Activated CD4-positive, alpha-beta T cell treated with anti-CD3 and anti-CD28 coated beads, Interleukin-2, amount 50 U/mL, for 16 hours (primary cell): Measurements from ENCODE around the gene DYRK3.

ENCODE experiments used
- DNase-seq: peaks from one replicate; pipeline ENCODE4 v3.0.0-alpha.2; 2020

DYRK3 gene

DNA sequence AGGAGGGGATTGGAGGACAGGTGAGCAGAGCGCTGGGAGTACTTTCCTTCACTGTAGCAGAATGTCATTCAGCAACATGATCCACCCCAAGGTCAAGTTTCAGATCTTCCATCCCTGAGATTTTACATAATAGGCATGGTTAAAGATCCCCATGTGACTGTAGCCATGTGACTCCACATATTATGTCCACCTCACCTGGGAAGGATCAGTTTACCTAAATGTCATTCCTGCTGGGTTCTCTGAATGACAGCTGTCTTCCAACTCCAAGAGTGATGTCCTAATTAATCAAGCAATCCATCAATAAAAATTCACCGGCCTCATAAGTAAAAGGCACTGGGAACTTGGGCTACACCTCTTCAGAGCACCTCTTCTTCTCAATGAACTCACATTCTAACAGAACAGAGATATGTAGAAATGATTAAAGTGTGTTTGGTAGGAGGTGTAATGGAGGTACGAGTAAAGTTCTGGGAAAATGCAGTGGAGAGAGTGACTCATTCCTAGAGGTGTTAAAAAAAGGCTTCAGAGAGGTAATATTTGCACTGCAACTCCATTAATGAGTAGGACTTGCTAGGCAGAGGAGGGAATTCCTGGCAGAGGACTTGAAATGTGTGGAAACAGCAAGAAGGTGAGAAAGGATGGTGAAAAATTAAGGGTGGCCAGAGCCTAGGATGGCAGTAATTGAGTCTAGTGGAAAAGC lies 27.2 kb downstream of the DYRK3 start:
- DNase-seq: peak; percentile 46

DNA sequence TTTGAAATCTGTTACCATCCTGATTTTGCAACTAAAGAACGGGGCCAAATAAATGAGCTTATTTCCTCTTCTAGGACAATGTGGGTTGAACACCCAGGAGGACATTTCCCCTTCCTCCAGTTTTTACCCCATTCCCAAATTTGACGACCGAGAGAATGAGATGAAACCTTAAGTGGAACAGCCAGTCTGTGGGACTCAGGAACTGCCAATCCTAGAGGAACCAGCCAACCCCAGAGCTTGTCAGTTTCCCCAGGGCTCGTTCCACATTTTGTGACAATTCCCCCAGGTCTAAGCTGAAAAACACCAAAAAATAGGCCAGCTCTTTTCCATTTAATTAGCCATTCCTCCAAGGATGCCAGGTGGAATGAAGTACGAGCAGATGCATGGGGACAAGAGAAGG lies 28.0 kb downstream of the DYRK3 start:
- no peak for DNase-seq

DNA sequence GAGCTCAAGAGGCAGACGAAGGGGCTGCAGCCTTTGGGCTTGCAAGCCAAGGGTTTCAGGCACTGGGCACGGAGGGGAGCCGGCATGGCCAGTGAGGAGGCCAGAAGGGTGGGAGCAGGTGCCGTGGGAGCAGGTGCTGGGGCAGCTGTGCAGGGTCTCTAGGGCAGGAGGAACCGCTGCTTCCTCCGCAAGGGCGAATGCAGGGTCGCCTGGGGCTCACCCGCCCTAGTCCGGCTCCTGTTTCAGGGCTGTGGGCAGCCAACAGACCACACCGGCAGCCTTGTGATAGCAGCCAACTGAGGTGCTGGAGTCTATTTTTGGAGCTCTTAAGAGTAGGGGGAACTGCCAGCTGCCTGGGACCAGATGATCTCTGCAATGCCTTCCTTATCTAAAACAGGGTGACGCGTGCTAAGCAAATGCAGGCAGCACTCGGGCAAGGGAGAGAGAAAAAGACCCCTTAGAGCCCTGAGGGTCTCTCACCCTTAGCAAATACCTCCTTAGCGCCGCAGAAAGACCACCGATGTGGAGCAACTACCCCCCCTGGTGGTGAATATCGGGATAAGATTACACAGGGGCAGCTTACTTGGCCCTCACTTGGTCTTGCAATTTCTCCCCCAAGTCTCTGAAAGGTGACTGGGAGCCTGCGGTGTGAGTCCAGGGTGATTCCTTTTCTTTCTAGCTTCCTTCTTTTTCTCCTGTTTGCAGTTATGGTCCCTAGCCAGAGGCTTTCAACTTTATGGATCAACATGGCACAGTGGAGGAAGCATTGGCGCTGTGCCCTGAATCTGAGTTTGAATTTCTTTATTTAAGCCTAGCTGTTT lies 28.7 kb downstream of the DYRK3 start:
- DNase-seq: peak; percentile 80

DNA sequence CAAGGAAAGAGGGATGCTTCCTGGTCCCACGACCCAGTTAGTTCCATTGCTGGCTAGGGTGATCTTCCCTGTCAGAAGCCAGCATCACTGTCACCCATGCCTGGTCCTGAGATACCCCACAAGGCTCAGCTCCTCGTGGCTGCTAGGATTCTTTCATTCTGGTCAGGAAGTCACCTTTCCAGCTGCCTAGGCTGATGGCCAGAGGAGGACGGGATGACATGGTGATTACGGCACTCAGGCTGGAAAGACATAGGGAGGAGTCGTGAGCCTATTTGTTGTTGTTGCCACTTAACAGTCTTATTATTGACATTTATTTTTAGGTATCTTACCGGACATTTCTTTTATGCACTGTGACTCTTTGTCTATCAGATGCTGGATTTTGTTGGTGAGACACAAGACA lies 29.4 kb downstream of the DYRK3 start:
- no peak for DNase-seq

DNA sequence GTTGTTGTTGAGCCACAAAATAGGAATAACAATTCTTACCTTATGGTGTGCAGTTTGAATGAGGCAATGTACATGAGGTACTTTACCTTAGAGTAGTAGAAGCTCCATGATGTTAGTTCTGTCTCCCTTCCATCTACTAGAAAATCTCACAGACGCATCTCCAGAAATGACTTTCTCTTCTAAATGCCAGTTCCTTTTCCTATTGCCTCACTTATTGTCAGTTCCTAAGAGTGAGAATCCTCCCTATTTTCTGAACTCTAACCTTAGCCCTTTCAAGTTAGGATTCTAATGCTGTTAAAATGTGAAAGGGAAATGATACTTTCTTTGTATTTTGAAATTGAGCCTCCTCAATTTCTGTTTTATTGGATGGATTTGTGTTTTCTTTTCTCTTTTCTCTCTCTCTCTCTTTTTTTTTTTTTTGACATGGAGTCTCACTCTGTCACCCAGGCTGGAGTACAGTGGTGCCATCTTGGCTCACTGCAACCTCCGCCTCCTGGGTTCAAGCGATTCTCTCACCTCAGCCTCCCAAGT lies 30.8 kb downstream of the DYRK3 start:
- no peak for DNase-seq

DNA sequence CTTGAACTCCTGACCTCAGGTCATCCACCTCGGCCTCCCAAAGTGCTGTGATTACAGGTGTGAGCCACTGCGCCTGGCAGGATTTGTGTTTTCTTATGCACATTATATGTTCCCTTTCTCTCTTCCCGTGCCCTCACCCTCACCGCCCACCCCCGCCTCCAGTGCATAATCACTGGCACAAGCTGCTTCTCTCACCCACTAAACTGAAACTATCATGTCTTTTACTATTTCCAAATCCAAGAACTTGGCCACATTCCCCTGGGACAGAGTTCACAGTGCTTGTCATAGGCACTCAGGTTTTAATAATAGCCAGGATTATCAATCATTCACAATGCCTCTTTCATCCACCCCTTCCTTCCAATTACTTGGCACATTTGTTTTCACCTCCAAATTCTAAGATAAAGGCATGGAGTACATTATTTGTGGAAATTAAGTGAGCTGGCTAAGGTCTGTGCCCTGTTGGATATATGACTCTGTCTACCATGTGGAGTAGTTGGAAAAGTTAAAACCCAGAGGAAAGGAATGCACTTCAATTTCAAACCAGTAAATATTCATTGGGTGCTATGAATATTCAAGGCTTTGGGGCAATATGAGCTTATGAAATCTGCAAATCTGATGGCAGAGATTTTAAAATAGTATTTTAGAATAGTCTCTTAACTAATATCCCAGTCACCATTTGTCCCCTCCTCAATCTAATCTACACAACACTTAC lies 31.8 kb downstream of the DYRK3 start:
- DNase-seq: no peak

DNA sequence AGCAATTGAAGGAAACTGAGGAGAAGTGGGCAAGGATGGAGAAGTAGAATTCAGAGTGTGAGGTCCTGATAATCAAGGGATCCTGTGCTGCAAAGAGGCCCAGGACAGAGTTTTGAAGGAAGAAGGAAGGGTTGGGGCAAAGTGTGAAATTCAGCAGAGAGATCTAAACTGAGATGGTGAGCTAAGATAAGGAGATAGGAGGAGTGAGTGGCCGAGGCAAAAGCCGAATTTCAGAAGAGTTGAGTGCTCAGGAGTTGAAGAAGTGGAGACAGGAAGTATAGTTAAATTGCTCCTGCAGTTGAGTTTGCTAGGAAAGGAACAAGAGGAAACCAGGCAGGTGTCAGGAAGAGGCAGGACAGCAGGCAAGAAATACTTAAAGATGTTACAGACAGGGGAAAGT lies 33.0 kb downstream of the DYRK3 start:
- DNase-seq: no peak

DNA sequence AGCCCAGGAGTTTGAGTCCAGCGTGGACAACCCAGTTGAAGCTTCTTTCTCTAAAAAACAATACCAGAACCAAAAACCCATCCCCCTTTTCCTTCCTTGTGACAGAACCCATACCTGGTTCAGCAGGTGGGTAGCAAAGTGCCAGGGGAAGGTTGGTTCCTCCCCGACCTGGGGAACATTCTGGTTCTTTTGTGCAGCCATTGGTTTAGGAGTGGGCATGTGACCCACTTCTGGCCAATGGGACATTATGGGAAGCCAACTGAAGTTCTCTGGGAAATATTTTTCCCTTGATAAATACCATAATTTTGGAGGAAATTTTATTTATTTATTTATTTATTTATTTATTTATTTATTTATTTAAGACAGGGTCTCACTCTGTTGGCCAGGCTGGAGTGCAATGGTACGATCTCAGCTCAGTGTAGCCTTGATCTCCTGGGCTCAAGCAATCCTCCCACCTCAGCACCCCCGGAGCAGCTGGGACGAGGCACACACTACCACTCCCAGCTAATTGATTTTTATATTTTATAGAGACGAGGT lies 33.6 kb downstream of the DYRK3 start:
- DNase-seq: no peak

DNA sequence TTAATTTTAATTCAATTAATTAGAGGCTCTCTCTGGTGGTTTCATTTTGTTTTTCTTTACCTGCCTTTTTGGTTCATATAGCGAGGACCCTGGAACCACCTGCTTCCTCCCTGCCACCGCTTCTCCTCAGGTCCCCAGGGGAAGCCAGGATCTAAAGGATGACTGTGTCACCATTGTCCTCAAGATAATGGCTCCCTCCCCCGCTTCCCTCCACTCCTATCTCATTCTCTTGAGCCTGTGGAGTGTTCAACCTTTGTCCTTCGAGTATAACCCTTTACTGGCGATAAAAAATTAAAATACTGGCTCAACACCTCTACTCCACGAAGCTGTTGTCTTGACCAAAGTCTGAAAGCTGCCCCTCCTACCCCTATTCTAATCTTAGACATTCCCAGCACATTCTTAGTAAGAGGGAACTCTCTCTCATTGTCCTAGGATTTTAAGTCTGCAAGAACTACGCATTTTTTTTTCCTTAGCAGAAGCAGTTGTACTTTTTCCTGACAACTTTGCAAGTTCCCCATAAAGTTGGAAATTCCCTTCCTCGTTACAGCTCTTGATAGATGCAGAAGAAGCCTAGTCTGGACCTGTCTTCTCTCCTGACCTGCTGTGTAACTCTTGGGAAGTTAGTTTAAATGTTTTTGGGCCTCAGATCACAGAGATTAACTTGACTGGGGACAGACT lies 36.8 kb downstream of the DYRK3 start:
- no peak for DNase-seq

DNA sequence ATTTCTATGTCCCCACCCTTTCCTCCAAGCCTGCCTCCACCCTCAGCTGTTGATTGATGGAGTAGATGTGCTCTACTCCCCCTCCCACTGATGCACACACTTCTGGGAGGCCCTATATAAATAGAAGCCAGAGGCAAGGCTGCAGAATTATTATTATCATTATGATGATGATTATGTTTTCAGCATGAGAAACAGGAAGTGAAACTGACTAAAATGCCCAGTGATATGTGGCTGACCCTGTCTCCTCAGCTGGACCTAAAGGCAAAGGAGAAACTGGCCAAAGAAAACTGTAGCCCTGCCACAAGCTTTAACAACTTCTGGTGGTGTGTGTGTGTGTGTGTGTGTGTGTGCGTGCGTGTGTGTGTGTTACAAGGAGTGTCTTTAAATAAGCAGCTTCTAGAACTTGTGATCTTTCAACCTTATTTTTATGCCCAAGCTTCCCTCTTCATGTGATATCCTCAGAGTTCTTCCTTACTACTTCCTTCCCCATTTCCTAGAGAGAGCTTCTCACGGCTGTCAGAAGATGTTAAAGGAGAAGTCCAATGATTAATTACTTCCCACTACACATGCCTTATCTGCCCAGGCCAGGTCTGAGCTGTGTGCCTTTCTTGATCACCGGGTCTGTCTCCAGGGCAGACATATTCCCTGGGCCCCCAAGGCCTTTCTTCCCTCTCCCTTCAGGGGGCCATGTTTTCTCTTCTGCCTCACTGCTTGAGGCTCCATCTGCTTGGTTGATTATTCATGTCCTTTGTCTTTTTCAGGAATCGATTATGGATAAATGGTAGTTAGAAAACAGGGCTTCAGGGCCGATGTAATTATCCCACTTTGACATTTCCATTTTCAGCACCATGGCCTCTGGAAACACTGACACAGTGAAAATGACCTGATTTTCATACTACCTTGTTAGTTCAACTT lies 37.8 kb downstream of the DYRK3 start:
- DNase-seq: no peak

DNA sequence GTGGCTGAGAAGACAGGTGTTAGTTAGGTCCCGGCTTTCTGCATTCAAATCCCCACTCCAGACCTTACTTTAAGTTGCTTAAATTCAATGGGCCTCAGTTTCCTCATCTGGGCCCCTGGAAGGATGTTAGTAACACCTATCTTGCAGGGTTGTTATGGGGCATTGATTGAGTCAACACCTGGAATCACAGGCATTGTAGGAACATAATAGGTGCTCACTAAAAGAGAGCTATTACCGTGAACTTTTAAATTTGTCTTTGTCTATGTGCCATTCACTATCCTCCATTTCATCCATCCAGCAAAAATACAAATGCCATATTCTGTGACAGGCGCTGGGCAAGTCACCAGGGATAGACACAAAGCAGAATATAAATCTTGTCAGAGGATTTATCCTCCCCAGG lies 38.9 kb downstream of the DYRK3 start:
- DNase-seq: no peak

DNA sequence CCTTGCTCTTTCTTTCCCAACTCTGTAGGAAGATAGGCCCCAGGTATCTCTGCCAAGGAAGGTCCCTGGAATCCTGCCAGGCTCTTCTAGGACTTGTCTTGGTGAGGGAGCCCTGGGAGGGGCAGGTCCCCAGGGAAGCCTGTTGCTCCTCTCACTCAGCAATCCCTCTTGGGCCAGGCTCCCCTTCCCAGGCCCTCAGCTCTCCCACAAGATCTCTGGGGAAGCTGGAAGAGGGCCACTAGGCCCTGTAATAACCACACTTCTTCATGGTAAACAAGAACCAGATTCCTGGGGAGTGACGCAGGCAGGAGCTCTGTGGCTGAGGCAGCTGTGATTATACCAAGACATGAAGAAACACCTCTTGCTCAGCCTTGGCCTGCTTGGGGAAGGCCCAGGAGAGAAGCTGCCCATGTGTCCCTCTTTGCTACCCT lies 39.4 kb downstream of the DYRK3 start:
- DNase-seq: no peak

DNA sequence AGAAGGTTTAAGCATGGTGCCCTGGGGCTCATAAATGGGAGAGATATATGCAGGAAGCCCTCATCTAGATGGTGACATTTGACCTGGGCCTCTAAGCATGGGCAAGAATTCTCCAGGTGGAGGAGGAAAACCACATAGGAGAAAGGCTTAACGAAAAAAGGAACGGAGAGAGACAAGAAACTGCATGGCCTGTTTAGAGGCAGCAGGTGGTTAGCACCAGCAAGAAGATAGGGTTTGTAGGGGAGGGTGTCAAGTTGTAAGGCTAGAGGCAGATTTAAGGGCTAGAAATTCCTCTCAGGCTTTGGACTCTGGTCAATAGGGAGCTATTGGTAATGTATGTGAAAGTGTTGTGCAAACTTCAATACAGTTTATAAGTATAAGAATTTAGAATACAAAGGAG lies 41.2 kb downstream of the DYRK3 start:
- DNase-seq: no peak

DNA sequence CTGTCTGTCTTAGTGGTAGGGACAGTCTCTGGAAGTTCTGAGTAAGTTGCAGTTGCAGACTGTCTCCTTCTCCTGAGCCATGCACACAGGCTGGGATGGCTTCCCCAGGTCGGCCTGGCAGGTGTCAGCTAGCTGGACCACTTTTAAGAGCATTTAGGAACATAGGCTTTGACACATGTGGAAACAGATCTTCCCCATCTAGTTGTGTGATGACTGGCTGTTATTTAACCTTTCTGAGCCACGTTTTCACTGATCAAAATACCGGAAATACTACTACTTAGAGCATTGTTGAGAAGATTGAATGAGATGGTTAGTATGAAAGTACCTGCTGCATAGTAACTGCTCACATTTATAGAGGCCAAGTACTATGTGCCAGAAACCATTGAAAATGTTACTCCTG lies 43.2 kb downstream of the DYRK3 start:
- DNase-seq: no peak

DNA sequence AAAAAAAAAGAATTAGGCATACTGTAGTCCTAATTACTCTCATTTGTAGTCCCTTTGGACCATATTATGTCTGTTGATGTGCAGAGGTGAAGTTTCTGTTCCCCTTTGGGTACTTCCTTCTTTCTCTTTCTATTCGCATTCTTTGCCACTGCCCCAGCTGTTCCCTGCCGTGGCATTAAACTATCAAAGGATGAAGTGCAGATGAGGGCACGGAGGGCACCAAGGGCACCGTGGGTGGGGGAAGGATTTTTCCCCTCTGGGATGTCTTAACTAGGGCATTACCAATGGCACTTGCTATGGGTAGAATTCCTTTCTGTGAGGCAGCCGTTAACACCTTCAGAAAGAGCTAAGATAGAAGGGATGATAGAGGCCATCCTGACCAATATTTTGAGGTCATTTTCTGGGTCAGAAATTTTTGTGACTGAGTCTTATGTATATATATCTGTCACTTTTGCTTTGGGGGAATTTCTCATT lies 44.4 kb downstream of the DYRK3 start:
- no peak for DNase-seq

DNA sequence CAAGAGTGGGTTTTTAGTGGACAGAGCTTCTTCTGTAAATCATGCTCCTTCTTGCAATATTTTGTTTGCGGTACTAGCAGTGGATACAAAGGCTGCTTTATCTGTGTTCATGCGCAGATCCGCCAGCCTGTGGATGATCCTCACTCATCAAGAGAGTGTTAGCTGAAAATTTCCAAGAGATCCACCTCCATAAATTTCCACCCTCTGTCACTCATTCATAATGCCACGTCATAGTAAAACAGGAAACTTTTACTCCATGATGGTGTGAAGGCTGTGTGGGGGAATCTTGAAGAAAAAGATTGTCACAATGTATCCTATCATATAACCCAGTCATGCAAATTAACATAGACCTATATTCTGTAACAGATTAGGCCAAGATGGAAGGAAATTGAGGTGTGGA lies 44.9 kb downstream of the DYRK3 start:
- DNase-seq: no peak

DNA sequence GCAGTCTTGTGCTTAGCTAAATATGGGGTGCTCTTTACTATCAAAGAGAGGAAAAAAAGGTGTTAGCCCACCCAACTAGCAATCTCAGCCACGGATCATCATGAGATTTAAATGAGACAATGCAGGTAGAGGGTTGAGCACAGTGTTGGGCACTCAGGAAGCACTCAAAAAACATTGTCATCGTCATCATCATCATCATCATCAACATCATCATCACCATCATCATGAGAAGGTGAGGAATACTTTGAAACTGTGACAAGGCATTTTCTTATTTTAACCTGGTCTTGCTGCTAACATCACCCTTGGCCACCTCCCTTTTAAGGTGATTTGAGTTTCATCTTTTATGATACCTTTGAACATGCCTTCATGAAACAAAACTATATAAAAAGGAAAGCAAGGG lies 46.0 kb downstream of the DYRK3 start:
- DNase-seq: no peak

DNA sequence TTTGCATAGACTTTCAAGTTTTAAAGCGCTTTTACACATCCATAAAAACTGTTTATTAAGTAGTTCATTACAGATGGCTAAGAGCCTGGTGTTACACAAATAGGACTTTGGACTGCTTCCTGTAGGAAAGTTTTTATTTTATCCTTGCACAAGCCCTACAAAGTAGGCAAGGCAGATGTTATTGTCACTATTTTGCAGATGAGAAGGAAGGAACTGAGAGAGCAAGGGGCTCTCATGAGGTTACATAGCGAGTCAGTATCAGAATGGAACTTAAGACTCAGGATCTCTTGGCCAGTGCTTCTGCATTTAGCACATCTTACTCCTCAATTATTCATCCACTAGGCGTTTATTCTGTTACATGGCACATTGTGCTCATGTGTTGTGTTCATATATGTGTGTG lies 46.8 kb downstream of the DYRK3 start:
- DNase-seq: no peak

DNA sequence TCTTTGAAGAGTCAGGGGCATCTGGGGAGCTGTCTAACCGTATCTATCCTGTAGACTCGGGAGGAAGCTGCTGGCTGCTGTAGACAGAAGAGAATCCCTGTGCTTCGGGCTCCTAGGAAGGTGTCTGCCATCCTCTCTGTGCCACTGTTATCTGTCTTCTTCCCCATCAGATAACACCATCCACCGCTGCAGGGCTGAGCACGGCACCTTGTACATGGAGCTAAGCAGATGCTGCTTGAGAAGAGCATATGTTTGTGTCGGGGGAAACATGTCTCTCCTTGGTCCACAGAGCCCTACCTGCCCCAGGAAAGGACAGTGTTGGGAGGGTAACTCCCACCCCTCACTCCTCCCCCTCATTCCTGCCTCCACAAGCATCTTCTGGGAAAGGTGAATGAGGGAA lies 48.0 kb downstream of the DYRK3 start:
- no peak for DNase-seq

DNA sequence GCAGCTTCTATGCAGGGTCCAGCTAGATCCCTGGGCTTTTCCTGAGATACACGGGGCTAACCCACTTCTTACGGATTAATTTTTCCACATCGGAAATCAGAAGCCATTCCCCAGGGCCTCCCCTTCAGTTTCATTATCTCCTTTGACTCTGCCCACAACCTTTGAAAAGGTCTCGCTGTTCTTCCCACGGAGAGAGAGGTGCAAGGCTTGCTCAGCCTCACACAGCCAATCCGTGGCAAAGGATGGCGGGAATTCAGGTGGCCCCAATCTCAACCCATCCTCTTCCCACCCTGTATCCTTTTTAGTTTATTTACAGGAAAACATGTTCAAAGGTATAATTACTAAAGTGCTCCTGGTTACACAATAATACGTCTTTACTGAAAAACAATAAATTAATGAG lies 48.7 kb downstream of the DYRK3 start:
- DNase-seq: no peak
